H1 (cell line): ENCODE data around the gene ST6GALNAC2. TPM values are rescaled to one million over a fixed set of nuclear protein-coding genes. Genes with fewer than 3 reads are reported as not detected.

Source experiments
- CTBP2 ChIP-seq: IDR thresholded peaks from 2 replicates; pipeline ENCODE4 v1.7.0; 2011; ENCODE audit warnings: borderline replicate concordance, mild to moderate bottlenecking, moderate library complexity, mixed read lengths, low read length; ENCODE audit not compliant: insufficient read depth, insufficient read length
- EZH2 ChIP-seq: fragments of 200-600 bp; sonication (generic); IDR thresholded peaks from 2 replicates; pipeline ENCODE4 v1.7.1; 2012; ENCODE audit warnings: low read depth, mild to moderate bottlenecking, moderate library complexity, low read length, inconsistent platforms; ENCODE audit not compliant: severe bottlenecking
- KDM4A ChIP-seq: IDR thresholded peaks from one replicate; pipeline ENCODE4 v1.7.1; 2012; ENCODE audit warnings: low read depth, mild to moderate bottlenecking, moderate library complexity, low read length, inconsistent platforms; ENCODE audit not compliant: severe bottlenecking
- MAFK ChIP-seq: IDR thresholded peaks from 2 replicates; pipeline ENCODE4 v1.6.1; 2012; ENCODE audit warnings: low read depth, mild to moderate bottlenecking, improper control_type of control experiment, low read length
- NRF1 ChIP-seq: IDR thresholded peaks from 2 replicates; pipeline ENCODE4 v1.6.1; 2011; ENCODE audit warnings: mild to moderate bottlenecking, low read depth, low read length, improper control_type of control experiment
- POLR2A ChIP-seq, 2 experiments: IDR thresholded peaks; 1 replicate in 1 of 2; 2 replicates in 1 of 2; pipeline ENCODE4 v1.6.1; 2011; ENCODE audit warnings: low read depth in 2 of 2, low read length in 2 of 2, mild to moderate bottlenecking in 2 of 2; ENCODE audit errors: control extremely low read depth in 1 of 2
- POU5F1 ChIP-seq: IDR thresholded peaks from 2 replicates; pipeline ENCODE4 v1.6.1; 2011; ENCODE audit warnings: low read depth, mild to moderate bottlenecking, low read length, moderate library complexity
- RBBP5 ChIP-seq: IDR thresholded peaks from 2 replicates; pipeline ENCODE4 v1.7.1; 2012; ENCODE audit warnings: low read depth, mild to moderate bottlenecking, inconsistent platforms, low read length, moderate library complexity, borderline replicate concordance
- SUZ12 ChIP-seq: fragments of 200-600 bp; sonication (generic); IDR thresholded peaks from 2 replicates; pipeline ENCODE4 v1.6.1; 2012; ENCODE audit warnings: mild to moderate bottlenecking, inconsistent platforms, low read length, moderate library complexity, mixed read lengths
- polyA plus RNA-seq, 7 experiments: library from polyadenylated mRNA; depleted of rRNA in 3 of 7; stranded (reverse) in 5 of 7; unstranded in 2 of 7; fragments of >200 nt in 5 of 7; fragments of 200-250 nt in 2 of 7; gene quantifications; 1 replicate in 5 of 7; 2 replicates in 1 of 7; 4 replicates in 1 of 7; pipeline versions ENCODE4 v1.2.1 to v1.2.3, GENCODE V29; 2011 to 2013; ENCODE audit warnings: missing spikeins in 2 of 7, mixed read lengths in 2 of 7
- total RNA-seq: library from RNA; stranded (reverse); fragmentation: NEBNext Ultra II Directional; extraction: Animal tissue kit (Norgen Biotek cat#: 25700); gene quantifications from 2 replicates; pipeline ENCODE4 v1.2.1, GENCODE V29; 2021

Gene ST6GALNAC2
- total and polyA plus RNA-seq, 2 of the 8 experiments (the other 6 are each of a cell fraction or from before 2014, with no cell fraction given), result 0.09 TPM; not detected in 1

- TF ChIP-seq SUZ12, result peak; percentile 53
- TF ChIP-seq POLR2A (IDR thresholded peaks at IDR 0.05; ENCODE audit: control extremely low read depth in 1 of 2, low read depth in 2 of 2, low read length in 2 of 2), result no peak
- TF ChIP-seq MAFK, result no peak
- TF ChIP-seq CTBP2, result no peak
- TF ChIP-seq KDM4A, result peak; percentile 38
- no peak for TF ChIP-seq NRF1
- no peak for TF ChIP-seq RBBP5
- peak; percentile 55 for TF ChIP-seq EZH2
- TF ChIP-seq POU5F1, result no peak
Observed at GRCh38 chr17:76538281-76538931, 47.3 kb downstream of the ST6GALNAC2 start (continued).
